LHCN-M2 (cell line): ENCODE data around the gene MSH2. TPM values are rescaled to one million over a fixed set of nuclear protein-coding genes. Genes with fewer than 3 reads are reported as not detected.

Experiments used
- DNase-seq: peaks from one replicate; pipeline ENCODE4 v3.0.0-alpha.2; 2012; ENCODE audit warnings: low read depth
- total RNA-seq: library from RNA; depleted of rRNA; stranded (reverse); fragments of >200 nt; gene quantifications from 2 replicates; pipeline ENCODE4 v1.2.3, GENCODE V29; 2014

MSH2 gene
- total RNA-seq, 1 experiment from 2014 or later = 55.3 TPM

DNA sequence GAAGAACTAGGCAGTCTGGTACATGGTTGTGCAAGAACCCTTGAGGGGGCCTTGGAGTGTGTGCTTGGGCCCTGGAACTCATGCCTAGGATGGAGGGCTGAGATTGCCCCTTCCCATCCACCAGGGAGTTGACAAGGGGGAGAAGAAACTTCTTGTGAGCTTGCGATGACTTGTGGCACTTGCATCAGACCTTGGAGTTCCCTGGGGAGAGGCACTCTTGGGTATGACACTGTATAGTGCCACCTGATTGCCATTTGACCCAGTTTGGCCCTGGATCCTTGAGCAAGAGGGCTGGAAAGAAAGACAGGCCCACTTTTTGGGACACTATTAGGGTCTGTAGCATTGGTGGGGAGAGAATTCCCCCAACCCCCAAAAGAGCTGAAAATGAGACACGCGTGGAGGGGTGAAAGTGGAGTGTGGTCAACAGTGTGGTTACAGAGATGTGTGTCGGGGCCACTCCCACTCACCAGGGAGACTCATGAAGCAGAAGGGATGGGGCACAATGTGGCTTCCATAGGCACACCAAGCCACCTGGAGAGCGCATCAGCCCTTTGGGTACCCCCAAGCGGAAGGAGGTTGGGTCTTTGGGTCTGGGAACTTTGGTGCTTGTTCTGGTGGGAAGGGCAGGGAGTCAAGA, 101.3 kb downstream of the MSH2 start:
- DNase-seq = no peak

DNA sequence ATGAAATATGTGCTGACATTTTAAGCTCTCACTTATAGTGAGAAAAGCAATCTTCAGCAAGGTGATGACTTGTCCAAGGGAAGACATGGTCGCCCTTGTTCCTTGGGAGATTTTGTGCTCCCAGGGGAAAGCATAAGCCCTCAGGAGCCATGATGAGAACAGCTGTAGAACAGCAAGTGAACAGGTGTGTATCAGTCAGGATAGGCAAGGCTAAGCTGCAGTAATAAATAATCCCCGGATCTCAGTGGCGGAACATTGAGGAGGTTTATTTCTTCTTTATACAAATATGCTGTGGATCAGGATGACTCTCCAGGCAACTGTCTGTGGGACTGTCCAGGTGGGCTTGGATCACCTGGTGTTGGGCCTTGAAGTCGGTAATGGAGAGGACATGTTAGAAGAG, 103.1 kb downstream of the MSH2 start:
- no peak for DNase-seq

DNA sequence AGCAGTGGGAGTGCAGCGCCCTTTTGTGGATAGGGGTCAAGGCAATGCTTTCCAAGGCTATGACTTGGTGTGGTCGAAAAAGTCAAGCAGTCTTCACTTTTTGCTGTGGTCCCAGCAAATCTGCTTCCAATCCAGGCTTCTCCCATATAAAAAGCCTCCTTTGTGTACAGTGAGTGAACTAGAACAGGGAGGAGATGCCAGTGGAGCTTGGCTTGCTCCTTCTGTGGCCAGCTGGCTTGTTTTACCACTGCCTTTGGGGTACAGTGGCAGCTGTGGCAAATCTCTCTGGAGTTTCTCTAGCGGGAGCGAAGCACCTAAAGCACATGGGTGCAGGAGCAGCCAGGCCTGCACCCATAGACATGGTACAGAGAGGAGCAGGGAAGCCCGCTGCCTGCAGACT, 103.5 kb downstream of the MSH2 start:
- DNase-seq = no peak

DNA sequence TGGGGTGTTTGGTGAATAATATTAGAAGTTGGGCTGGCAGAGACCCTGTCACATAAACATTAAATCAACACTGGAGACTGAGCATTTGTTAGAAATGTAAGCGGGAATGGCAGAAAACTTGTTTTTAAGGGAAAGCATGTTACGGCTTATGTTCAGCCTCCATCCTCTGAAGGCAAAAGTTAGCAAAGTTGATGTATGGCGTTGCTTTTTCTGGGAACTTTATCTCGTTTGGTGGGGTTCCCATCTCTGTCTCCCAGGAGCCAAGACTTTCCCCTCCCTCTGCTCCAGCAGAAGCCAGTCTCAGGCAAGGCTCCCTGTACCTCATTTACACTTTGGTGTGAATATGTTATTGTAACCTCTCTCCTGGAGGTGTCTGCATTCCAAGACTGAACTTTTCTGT, 105.1 kb downstream of the MSH2 start:
- DNase-seq = no peak

DNA sequence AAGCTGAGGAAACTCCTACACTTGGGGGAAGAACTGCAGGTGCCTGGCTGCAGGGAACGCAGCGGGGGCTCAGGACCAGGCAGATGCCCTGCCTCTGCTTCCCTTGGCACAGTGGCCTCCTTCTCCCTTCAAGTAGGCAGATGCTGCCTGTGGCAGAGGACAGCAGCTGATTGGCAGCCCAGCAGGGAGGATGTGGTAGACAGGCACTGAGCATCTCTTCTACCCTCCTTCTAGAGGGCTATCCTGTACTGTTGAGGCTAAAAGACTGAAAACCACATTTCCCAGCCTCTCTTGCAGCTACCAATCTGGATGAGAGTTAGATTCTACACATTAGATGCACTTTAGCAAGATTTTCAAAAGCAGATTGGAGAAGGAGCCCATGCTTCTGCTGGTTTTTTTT, 105.7 kb downstream of the MSH2 start:
- no peak for DNase-seq

DNA sequence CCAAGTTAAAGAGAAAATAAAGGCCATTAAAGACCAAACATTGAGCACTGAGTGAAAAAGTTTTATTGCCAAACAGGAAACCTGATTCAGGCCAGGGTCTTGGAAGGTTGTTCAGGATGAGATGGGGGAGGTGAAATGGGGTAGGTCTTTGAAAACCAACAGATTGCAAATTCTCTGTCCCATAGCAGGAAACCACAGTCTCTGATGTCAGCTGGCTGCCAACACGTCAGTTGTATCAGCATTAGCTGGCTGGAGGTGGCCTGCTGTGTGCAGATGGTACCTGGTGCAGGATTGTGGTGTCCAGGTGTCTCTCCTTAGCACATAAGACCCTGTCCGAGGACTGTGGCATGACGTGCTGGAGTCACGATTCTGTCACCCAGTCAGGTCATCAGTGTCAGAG, 106.3 kb downstream of the MSH2 start:
- DNase-seq = no peak

DNA sequence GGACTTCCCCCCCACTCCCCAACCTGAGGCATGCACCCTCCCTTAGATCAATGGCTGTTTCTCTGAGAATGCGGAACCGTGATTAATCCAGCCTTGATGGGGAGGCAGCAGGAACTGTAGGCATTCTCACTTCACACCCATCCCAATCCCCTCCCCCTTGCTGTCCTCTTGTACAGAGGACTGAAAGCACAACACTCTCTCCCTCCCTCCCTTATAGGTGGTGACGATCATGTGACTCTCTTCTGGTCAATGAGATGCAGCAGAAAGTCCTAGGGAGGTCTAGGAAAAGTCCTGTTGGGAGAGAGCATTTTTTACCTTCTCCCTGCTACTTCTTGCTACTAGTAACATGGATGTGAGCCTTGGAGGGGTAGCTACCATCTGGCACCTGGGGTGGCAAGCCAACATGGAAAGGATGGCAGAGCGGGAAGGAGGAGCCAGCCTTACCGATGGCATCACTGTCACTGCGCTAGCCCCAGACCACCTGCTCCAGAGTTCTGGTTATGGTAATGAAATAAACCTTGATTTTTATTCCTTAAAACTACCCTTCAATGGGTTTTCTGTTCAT, 106.9 kb downstream of the MSH2 start:
- no peak for DNase-seq

DNA sequence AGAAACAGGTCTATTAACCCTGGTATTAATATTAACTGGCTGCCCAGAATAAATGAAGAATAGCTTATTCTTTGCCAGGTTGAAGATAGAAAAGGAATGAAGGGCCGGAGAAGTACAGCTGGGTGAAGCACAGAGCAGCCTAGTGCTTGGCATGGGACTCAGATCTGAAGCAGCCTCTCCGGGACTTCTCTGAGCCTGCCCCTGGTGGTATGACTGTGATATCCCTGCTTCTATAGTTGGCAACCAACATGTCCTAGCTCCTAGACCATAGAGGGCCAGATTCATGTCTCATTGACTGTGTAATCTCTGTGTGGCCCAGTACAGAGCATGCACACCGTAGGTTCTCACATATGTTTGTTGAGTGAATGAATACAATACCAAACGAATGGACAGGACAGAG, 107.8 kb downstream of the MSH2 start:
- DNase-seq = no peak

DNA sequence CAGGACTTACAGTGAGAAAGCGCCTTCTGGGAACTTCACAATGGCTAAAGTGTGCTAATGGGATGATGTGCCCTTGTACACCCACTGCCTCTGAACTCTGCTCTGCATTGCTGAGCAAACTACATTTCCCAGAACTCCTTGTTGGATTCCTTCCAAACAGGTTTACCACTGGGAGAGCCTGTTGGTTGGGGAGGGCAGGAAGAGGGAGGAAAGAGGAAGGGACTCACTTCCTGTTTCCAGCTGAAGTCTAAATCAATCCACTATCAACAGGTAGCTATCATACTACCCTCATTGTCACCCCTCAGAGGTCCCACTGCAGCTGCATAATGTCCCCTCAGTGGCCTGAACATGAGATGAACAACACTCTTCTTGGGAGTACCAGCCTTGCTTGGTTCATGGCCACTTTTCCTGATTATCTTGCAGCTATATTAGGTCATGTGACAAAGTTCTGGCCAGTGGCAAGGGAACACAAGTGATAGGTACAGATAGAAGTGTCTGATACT, 109.7 kb downstream of the MSH2 start:
- peak; percentile 25 for DNase-seq

DNA sequence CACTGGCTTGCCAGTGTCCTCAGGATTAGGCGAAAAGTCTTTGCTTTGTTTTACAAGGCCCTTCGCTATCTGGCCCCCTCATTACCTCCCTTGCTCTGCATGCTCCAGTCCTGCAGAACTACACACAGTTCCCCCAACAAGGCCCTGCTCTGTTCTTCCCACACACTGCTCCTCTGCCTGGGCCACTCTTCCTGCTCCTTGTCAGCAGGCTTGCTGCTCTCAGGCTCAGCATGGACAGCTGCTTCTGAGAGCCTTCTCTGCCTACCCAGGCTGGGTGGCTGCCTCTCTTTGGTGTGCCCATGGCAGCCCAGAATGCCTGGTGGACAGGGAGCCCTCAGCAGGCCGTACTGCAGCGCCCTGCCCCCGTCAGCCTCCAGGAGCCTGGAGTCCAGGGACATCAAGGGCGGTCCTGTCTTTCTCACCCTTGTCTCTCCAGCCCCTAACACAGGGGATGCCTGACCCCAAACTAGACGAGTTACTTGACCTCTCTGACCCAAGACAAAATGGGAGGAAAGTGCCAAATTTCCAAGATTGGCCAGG, 111.1 kb downstream of the MSH2 start:
- DNase-seq = no peak

DNA sequence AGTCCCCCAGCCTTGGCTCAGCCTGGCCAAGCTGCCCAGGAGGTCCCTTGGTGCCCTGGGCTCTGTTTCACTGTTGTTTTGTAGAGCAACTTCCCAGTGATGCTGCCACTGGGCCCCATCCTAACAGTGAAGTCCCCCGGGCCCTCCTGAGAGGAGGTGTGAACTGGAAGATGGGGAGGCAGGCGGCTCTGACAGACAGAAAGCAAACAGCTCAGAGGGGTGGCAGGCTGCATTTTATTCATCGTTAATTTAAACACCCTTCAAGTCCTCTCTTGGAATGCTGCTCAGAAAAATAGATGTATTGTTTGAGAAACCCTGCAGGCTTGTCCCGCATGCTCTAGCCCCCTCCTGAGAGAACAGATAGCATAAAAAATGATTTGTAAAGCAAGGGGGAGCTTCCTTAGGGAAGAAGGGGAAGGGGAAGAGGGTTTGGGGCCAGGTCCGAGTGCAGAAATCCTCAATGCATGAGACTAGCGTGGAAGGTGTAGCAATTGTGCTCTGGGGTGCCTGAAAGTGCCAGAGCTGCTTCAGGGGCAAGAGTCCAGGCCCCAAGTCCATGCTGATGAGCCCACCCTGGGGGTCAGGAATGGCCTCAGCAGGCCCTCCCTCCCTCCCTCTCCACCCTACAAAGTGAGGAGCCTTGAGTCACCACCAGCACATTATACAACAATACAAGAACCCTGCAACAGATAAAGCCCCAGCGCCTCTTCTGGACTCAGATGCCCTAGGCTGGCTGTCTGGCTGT, 113.6 kb downstream of the MSH2 start:
- DNase-seq = no peak

DNA sequence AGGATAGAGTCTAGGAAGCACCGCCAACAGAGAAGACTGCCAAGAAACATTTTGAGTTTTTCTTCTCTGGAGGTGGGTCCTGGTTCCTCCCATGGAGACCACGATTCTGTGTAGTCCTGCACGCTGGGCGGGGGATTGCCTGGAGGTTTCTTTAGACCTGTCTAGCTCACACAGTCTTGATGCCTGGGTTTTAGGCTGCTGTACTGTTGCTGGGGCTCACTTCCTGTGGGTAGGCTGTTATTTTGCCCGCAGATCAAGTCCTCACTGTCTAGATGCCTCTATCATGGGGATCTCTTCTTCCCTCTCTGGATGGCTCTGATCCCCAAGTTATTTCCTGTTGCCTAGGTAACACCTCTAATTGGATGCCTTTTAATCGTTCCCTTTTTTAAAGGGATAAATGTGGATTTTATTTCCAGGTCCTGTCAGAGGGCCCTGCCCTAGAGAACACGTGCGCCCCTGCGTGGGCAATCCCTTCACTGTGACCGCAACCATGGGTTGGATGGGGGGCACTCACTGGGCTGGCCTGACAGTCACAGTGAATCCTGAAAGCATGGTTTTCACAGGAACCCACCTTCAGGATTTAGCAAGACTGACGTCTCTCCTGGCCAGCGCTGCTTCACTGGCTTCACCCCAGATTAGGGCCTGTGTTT, 115.7 kb downstream of the MSH2 start:
- no peak for DNase-seq

DNA sequence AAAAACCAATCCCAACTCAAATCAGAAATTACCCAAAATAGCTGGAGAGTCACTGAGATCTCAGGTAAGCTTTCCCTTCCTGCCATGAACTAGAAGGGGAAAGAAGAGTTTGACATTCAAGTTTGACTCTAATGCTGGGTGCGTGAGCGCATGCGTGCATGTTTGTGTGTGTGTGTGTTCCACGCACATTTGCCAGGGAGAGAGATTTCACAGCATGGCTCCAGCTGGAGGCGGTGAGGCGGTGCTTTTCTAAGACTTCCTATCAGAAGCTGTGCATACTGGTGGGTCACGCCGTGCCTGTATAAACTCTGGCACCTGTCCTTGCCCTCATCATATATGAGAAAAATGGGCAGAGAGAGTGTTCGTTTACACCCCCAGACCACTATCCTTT, 116.2 kb downstream of the MSH2 start:
- DNase-seq = no peak

DNA sequence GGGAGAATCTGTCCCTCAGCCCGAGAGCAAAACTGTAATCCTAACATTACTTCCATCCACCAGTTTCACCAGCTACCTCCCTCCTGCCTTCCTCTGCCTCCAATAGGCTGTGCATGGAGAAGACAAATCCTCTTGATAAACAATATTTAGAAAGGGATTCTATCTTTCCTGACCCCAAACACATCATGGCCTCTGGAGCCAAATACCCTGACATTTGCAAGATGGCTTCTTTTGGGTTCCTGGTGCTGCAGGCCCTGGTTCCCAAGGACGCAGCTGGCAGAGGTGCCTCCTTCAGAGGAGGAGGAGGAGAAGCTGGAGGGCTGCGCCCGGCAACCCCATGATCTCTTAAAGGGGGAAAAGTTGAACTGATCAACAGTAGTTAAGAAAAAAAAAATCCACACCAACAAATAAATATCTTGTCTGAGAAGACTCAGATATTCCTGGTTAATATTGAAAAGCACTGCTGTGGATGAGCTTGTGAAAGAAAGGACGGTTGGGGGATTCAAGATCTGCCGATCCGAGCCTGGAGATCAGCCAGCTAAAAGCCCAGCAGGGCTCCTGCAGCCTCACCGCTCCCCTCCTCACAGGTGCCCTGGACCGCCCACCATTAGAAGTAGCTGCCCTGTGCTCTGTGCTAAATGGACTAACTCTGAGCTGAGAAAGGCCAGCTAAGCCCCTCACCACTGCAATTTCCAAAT, 116.8 kb downstream of the MSH2 start:
- no peak for DNase-seq

DNA sequence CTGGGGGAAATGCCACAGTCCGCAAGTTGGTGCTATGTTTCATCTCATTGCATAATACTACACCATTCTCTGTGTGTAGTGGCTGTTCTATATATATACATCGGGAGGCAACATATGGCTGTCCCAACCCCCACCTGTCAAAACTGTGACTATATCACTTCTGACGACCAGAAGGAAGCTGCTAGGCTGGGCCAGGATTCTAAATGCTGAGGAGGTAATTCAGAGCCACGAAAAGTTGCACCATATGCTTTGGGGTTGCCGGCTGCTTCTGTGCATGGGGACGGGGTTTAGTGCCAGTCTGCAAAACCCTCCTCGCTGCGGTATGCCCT, 117.3 kb downstream of the MSH2 start:
- no peak for DNase-seq

DNA sequence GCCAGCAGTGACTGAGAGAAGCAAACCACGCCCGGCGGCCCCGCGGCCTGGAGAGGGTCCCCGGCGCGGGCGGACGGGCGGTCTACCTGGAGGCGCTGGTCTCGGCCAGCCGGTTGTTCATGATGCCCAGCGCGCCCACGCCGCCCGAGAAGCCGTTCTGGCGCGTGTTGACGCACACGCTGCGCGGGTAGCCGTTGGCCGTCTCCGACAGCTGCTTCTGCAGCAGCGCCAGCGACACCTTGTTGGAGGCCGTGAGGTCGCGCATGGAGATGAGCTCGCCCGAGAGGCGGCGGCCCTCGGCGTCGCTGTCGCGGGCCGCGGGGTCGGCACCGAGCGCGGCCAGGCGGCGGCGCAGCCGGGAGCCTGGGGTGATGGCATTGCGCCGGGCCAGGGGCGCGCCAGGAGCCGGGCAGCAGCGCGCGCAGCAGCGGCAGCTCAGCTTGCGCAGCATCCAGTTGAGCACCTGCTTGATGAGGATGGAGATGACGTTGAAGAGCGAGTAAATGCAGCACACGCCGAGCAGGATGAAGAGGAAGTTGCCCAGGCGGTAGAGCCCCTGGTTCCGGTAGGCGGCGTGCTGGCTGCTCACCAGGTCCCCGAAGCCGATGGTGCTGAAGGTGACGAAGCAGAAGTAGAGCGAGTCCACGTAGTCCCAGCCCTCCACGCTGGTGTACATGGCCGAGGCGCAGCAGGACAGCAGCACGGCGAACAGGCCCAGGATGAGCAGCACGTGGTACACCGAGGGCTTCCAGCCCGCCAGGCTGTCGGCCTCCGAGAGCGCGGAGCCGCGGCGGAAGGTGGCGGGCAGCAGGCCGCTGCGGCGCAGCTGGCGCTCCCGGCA, 118.1 kb downstream of the MSH2 start:
- peak; percentile 22 for DNase-seq

DNA sequence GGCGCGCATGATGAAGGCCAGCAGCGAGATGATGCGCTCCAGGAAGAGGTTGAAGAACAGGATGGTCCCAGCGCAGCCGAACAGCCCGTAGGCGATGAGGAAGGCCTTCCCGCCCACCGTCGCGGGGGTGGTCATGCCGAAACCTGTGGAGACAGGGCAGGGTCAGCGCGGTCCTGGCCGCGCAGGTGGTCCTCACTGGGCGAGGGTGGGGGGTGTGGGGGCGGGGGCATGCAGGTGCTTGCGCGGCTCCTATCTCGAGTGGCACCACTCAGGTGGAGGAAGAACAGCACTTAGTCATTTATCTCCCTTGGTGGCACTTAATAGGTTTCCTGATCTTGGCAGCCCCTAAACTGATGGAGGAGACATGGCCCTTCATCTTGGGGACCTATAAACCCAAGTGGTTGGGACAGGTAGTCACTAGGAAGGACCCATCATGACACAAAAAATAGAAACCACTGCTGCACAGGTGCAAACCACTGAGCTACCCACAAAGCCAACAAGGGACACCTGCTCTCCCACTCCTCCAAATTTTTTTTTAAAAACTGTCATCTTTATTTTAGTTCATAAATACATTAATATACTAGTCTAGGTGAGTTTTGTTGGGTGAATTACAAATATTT, 118.8 kb downstream of the MSH2 start:
- no peak for DNase-seq

DNA sequence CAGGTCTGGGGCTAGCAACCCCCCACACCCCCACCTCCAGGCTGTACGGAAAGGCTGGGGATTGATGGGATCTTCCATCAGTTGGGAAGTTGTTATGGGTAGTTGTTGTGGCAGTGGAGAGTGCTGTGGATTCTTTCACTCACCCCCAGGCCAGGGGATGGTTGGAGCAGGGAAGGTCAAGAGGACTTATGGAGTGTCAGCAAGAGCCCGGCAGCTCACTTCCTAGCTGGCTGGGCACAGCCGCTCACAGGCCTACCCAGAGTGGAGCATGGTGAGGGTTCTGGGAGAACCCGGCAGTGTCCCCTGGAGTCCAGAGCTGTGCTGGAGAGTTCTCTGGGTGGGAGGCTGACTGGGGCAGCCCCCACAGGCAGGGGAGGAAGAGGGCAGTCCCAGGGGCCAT, 122.2 kb downstream of the MSH2 start:
- no peak for DNase-seq

DNA sequence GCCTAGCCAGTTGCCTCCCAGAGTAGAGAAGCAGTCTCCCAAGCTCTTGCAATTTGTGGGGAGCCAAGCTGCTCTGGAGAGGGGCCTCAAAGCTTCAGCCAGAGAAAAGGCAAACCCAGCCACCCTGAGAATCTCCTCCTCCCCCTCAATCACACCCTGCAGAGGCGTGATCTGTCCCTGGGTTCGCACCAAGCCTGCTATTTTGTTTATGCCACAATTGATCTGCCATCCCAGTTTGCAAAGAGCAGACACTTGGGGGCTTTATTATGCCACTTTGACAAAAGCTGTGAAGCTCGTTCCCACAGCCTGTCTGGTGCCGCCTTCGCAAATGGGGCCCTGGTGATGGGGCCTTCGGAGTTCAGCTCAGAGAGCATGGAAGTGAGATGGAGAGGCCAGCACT, 125.5 kb downstream of the MSH2 start:
- no peak for DNase-seq

DNA sequence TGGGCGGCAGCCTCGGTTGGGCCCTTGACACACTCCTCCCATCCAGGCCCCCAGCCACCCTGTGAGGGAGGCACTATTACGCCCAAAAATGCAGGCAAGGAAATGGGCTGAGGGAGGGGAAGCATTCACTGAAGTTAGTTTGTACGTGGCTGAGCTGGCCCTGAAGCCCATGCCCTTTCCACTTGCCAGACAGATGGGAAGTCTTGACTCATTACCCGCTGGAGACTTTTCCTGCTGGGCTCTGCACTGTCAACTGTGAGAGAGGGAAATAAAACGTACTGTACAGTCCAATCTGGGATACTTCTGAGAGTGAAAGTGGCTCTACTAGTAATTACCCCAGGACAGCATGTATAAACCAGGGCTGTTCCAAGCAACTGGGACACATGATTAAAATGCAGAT, 125.9 kb downstream of the MSH2 start:
- peak; percentile 53 for DNase-seq
